ENCODE data around the gene ARMC2.
"Not testable (repeated sequence)": the region's sequence is repeated elsewhere in the genome, so short reads cannot be mapped to it uniquely, and the experiment has no call there.

ARMC2 gene

DNA sequence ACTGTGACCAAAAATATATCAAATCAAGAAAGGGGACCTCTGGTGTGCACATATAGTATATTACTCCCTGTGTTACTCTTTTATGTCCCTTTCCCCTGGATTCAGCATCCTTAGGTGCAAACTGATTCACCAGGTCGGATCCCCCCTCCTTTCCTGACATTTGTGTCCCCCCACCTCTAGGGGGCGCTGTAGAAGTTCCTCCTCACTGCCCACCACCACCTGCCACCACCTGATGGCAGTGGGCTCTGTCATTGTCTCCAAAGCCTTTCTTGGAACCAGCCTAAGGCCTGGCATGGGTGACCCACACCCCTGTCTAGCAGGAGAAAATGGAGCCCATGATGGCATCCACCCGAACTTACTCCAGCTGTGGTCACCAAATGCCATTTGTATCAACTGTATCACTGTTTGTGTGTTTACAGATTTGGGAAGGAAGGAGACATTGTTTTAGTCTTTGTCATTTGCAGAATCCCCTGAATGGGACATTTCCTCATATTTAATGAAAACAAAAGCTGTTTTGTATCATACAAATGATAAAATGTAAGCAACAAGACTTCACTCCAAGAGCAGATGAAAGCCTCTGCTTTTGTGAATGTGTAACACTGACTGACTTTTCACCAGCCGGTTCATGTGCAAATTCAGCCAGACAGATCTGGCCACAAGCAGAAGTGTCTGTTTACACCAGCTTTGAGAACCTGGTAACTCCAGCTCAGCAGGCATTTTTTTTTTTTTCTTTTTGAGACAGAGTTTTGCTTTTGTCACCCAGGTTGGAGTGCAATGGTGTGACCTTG is 66.2 kb downstream of the ARMC2 start:
- no peak overlapping the region for H3K4me3 ChIP-seq (ENCODE audit: extremely low read depth, insufficient read depth, low read length, poor library complexity, severe bottlenecking)
- no peaks in the 10 kb centered on the region for H3K9me3 ChIP-seq (ENCODE audit: control insufficient read depth, low read length)
- H3K27ac ChIP-seq (ENCODE audit: low read depth, low read length, severe bottlenecking), result no peak overlapping the region
- H3K36me3 ChIP-seq (ENCODE audit: control insufficient read depth, insufficient read depth, low read length), result no peaks in the 10 kb centered on the region
- H3K4me1 ChIP-seq (ENCODE audit: control insufficient read depth, insufficient read depth, low read length, poor library complexity, severe bottlenecking), result no peaks in the 10 kb centered on the region
- 69 to 71% methylated on average over 3 to 4 of the region's 4 CpGs for WGBS, 2 experiments (ENCODE audit: insufficient coverage in 2 of 2)

DNA sequence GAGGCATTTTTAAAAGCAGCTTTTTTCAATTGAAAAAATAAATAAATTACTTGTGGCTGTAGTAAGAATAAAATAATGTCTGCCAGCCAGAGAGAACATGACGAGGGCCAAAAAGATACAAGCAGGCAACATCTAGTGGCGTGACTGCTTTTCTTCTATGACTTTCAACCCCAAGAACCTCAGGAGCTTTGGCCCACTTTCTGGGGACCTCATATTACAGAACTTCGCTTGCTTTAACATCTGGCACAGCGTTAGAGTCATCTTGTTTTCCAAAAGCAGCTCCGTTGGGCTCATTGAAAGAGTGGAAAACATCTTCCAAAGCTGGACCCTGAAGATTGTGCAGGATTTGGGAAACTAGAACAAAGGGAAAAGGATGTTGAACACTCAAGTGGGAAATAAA is 67.0 kb downstream of the ARMC2 start:
- Histone ChIP-seq H3K36me3 (ENCODE audit: control insufficient read depth, insufficient read depth, low read length) (no peaks in the 10 kb centered on the region), H3K4me3 (ENCODE audit: extremely low read depth, insufficient read depth, low read length, poor library complexity, severe bottlenecking) (no peak overlapping the region), H3K27ac (ENCODE audit: low read depth, low read length, severe bottlenecking) (no peak overlapping the region), H3K4me1 (ENCODE audit: control insufficient read depth, insufficient read depth, low read length, poor library complexity, severe bottlenecking) (no peaks in the 10 kb centered on the region), H3K9me3 (ENCODE audit: control insufficient read depth, low read length) (no peaks in the 10 kb centered on the region)
- 94 to 95% methylated on average over 5 of the region's 5 CpGs for WGBS, 2 experiments (ENCODE audit: insufficient coverage in 2 of 2)

DNA sequence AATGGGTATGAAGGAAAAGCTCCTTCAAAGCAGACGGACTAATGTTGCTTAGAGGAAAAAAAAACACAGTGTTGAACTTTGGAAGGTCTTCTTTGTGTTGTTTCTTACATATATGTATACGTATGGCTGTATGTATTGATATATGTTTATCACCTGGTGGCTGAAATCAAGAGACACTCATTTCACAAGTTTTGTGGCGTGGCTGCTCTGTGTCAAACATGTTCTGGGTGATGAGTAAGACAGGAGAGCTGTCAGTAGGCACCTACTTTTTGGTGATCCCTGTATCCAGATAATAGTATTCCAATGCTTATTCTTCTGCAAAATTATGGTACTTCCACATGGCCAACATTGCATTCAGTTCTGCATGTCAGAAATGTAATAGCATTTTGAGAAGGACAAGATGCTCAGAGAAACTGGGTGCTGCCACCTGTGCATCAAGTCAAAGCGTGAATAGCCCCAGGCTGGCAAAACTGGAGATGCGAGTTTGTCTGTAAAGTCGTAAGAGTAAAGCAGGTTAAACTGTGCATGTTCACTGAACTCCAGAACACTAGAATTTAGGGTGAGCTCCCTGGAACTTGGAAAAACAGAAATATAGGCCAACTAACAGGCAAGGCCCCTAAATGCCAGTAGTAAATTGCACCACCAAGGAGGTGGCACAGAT is 67.9 kb downstream of the ARMC2 start:
- H3K4me1 ChIP-seq (ENCODE audit: control insufficient read depth, insufficient read depth, low read length, poor library complexity, severe bottlenecking), result no peaks in the 10 kb centered on the region
- WGBS, 2 experiments (ENCODE audit: insufficient coverage in 2 of 2), result 78 to 95% methylated on average over 5 to 6 of the region's 6 CpGs
- H3K27ac ChIP-seq (ENCODE audit: low read depth, low read length, severe bottlenecking), result no peak overlapping the region
- no peaks in the 10 kb centered on the region for H3K9me3 ChIP-seq (ENCODE audit: control insufficient read depth, low read length)
- H3K36me3 ChIP-seq (ENCODE audit: control insufficient read depth, insufficient read depth, low read length), result no peaks in the 10 kb centered on the region
- no peak overlapping the region for H3K4me3 ChIP-seq (ENCODE audit: extremely low read depth, insufficient read depth, low read length, poor library complexity, severe bottlenecking)

DNA sequence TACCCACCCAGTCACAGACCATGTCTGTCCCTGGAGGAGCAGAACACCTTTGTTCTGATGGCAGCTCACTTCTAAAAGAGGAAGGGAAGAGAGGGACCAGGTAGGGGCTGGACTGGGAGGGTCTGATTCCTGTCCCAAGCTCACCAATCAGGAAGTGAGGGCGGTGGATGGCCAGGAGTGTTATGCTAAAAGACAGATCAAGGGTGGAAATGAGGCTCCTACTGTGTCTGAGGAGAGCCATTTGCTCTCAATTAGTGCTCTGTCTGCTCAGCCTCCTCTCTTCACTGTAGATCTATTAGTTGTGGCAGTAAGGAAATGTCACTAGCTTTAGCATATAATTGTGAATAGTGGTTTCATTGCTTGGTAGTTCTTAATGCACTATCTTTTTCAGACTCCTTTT is 72.5 kb downstream of the ARMC2 start:
- no peak overlapping the region for H3K4me3 ChIP-seq (ENCODE audit: extremely low read depth, insufficient read depth, low read length, poor library complexity, severe bottlenecking)
- no peak overlapping the region for H3K27ac ChIP-seq (ENCODE audit: low read depth, low read length, severe bottlenecking)
- H3K36me3 ChIP-seq (ENCODE audit: control insufficient read depth, insufficient read depth, low read length), result no peaks in the 10 kb centered on the region
- no peaks in the 10 kb centered on the region for H3K9me3 ChIP-seq (ENCODE audit: control insufficient read depth, low read length)
- no peaks in the 10 kb centered on the region for H3K4me1 ChIP-seq (ENCODE audit: control insufficient read depth, insufficient read depth, low read length, poor library complexity, severe bottlenecking)
- 17% methylated on average over 1 of the region's 1 CpG; no CpG with 5 or more reads in 1 of the 2 experiments for WGBS, 2 experiments (ENCODE audit: insufficient coverage in 2 of 2)

DNA sequence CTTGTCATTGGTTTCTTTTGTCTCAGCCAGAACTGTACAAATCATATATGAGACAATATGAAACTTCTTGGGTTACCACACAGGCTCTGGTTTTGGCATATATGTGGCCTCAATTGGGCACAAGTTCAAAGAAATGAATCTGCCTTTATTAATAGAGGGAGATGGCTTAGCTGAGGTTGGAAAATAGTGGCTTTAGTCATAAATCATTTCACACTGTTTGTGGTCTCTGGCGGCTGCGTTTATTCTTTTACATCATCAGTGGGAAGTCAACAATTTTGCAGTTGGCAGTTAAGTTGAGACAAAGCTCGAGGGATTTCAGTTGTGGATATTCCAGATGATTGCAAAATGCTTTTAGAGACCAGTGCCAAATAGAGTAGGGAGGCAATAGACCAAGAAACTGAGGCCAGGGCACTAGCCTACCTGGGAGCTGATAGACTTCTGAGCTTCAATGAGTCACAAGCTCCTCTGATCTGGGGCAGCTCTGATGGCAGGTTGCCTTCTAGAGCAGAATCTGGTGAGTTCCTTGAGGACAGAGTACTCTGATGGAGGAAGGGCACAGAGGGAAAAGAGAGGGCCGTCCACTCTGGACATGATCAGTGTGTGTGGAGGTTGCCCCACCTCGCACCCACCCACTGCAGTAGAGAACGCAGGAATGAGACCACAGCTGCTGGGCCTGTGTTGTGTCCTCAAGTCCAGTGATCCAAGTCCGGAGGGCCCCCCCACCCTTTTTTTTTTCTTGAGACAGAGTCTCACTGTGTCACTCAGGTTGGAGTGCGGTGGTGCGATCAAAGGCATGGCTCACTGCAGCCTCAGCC is 73.5 kb downstream of the ARMC2 start:
- WGBS, 2 experiments (ENCODE audit: insufficient coverage in 2 of 2), result 92 to 93% methylated on average over 8 to 9 of the region's 9 CpGs
- no peak overlapping the region for H3K4me3 ChIP-seq (ENCODE audit: extremely low read depth, insufficient read depth, low read length, poor library complexity, severe bottlenecking)
- H3K27ac ChIP-seq (ENCODE audit: low read depth, low read length, severe bottlenecking), result no peak overlapping the region
- no peaks in the 10 kb centered on the region for H3K36me3 ChIP-seq (ENCODE audit: control insufficient read depth, insufficient read depth, low read length)
- no peaks in the 10 kb centered on the region for H3K4me1 ChIP-seq (ENCODE audit: control insufficient read depth, insufficient read depth, low read length, poor library complexity, severe bottlenecking)
- no peaks in the 10 kb centered on the region for H3K9me3 ChIP-seq (ENCODE audit: control insufficient read depth, low read length)

DNA sequence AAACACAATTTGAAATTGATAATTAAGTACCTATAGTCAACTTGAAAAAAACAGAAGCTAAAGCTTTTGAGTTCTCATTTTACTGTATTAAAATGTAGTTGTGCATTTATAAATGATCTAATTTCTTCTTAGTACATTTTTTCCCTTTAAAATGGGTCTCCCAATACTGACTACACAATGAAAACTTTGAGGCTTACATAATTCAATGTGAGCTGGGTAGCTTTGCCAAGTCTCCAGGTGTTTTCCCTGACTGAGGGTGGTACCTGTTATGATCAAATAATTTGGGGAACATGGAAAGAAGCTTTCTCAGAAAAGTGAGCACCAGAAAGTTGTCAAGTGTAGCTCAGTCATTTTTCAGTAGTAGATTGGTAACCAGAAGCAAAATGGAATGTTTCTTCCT is 74.3 kb downstream of the ARMC2 start:
- no peaks in the 10 kb centered on the region for H3K9me3 ChIP-seq (ENCODE audit: control insufficient read depth, low read length)
- H3K4me3 ChIP-seq (ENCODE audit: extremely low read depth, insufficient read depth, low read length, poor library complexity, severe bottlenecking), result no peak overlapping the region
- H3K27ac ChIP-seq (ENCODE audit: low read depth, low read length, severe bottlenecking), result no peak overlapping the region
- H3K4me1 ChIP-seq (ENCODE audit: control insufficient read depth, insufficient read depth, low read length, poor library complexity, severe bottlenecking), result no peaks in the 10 kb centered on the region
- H3K36me3 ChIP-seq (ENCODE audit: control insufficient read depth, insufficient read depth, low read length), result no peaks in the 10 kb centered on the region

DNA sequence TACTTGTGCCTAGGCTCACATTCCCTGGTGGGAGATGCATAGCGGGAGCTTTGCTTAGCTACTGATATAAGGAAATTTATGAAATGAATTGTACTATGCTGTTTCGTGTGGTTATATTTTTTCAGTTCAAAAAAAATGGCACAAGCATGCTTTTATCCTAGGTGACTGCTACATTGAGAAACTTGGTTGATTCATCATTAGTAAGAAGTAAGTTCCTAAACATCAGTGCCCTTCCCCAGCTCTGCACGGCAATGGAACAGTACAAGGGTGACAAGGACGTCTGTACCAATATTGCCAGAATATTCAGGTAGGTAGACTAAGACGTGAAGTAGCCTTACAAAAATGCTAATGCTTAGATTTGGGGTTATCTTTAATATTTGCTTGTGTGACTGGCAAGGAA is 79.7 kb downstream of the ARMC2 start:
- H3K4me1 ChIP-seq (ENCODE audit: control insufficient read depth, insufficient read depth, low read length, poor library complexity, severe bottlenecking), result no peaks in the 10 kb centered on the region
- 84 to 88% methylated on average over 2 to 4 of the region's 5 CpGs for WGBS, 2 experiments (ENCODE audit: insufficient coverage in 2 of 2)
- H3K27ac ChIP-seq (ENCODE audit: low read depth, low read length, severe bottlenecking), result no peak overlapping the region
- no peaks in the 10 kb centered on the region for H3K36me3 ChIP-seq (ENCODE audit: control insufficient read depth, insufficient read depth, low read length)
- no peaks in the 10 kb centered on the region for H3K9me3 ChIP-seq (ENCODE audit: control insufficient read depth, low read length)
- no peak overlapping the region for H3K4me3 ChIP-seq (ENCODE audit: extremely low read depth, insufficient read depth, low read length, poor library complexity, severe bottlenecking)

DNA sequence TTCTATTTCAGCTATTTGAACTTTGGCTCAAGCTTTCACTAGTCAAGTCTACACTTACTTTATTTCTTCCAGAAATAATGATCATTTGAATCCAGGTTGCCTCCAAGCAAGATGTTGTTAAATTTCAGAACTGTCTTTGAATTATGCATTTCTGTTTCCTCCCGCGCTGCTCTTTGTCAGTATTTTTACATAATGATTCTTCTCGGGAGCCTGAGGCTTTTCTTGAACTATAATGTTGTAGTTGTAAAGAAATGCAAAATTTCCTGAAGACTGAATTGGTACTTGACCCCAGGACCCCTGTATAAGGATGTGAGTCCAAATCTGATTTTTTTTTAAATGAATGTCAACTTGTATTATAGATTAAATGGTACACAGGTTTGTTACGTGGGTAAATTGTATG is 80.4 kb downstream of the ARMC2 start:
- H3K4me3 ChIP-seq (ENCODE audit: extremely low read depth, insufficient read depth, low read length, poor library complexity, severe bottlenecking), result no peak overlapping the region
- H3K36me3 ChIP-seq (ENCODE audit: control insufficient read depth, insufficient read depth, low read length), result no peaks in the 10 kb centered on the region
- H3K4me1 ChIP-seq (ENCODE audit: control insufficient read depth, insufficient read depth, low read length, poor library complexity, severe bottlenecking), result no peaks in the 10 kb centered on the region
- no peak overlapping the region for H3K27ac ChIP-seq (ENCODE audit: low read depth, low read length, severe bottlenecking)
- 60 to 65% methylated on average over 1 to 3 of the region's 4 CpGs for WGBS, 2 experiments (ENCODE audit: insufficient coverage in 2 of 2)
- no peaks in the 10 kb centered on the region for H3K9me3 ChIP-seq (ENCODE audit: control insufficient read depth, low read length)

DNA sequence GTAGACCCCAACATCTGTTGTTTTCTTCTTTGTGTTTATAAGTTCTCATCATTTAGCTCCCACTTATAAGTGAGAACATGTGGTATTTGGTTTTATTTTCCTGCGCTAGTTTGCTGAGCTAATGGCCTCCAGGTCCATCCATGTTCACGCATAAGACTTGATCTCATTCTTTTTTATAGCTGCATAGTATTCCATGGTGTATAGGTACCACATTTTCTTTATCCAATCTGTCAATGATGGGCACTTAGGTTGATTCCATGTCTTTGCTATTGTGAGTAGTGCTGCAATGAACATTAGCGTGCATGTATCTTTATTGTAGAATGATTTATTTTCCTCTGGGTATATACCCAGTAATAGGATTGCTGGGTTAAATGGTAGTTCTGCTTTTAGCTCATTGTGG is 82.9 kb downstream of the ARMC2 start:
- H3K27ac ChIP-seq (ENCODE audit: low read depth, low read length, severe bottlenecking); H3K36me3 ChIP-seq (ENCODE audit: control insufficient read depth, insufficient read depth, low read length); H3K9me3 ChIP-seq (ENCODE audit: control insufficient read depth, low read length); H3K4me1 ChIP-seq (ENCODE audit: control insufficient read depth, insufficient read depth, low read length, poor library complexity, severe bottlenecking); H3K4me3 ChIP-seq (ENCODE audit: extremely low read depth, insufficient read depth, low read length, poor library complexity, severe bottlenecking): not testable (repeated sequence)
- 83% methylated on average over 1 of the region's 3 CpGs; no CpG with 5 or more reads in 1 of the 2 experiments for WGBS, 2 experiments (ENCODE audit: insufficient coverage in 2 of 2)

DNA sequence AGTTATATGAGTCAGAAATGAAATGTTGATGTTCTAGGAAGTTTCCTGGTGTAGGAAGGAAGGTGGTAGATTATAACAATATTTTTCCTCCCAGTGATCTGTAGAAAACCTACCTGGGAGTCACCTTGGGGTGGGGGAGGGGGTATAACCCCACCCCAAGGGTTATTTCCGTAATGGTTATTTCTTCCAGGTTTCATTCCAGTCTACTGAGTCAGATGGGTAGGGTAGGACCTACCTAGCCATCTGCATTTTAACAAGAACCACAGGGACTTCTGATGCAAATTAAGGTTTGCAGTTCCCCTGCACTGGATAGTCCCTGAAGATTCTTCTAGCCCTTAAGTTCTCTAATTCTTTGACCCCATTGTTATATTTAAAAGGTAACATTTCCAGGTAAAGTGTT is 88.9 kb downstream of the ARMC2 start:
- H3K4me3 ChIP-seq (ENCODE audit: extremely low read depth, insufficient read depth, low read length, poor library complexity, severe bottlenecking), result no peak overlapping the region
- no peaks in the 10 kb centered on the region for H3K4me1 ChIP-seq (ENCODE audit: control insufficient read depth, insufficient read depth, low read length, poor library complexity, severe bottlenecking)
- WGBS, 2 experiments (ENCODE audit: insufficient coverage in 2 of 2), result no CpG with 5 or more reads among the region's 1 CpG
- no peaks in the 10 kb centered on the region for H3K9me3 ChIP-seq (ENCODE audit: control insufficient read depth, low read length)
- no peaks in the 10 kb centered on the region for H3K36me3 ChIP-seq (ENCODE audit: control insufficient read depth, insufficient read depth, low read length)
- H3K27ac ChIP-seq (ENCODE audit: low read depth, low read length, severe bottlenecking), result no peak overlapping the region

Measured in mesodermal cell (in vitro differentiated cells).